SK-N-SH (cell line): ENCODE data around the gene AK2.

Source experiments
- CHD2 ChIP-seq: fragments of 150-350 bp; IDR thresholded peaks from 2 replicates; pipeline ENCODE4 v1.6.1; 2018; ENCODE audit warnings: low read length; ENCODE audit not compliant: partially characterized antibody
- EZH2phosphoT487 ChIP-seq: fragments of 200-600 bp; sonication (generic); IDR thresholded peaks from 2 replicates; pipeline ENCODE4 v1.6.1; 2017; ENCODE audit warnings: low read depth, mixed run types, mild to moderate bottlenecking, antibody characterized with exemption, moderate library complexity, borderline replicate concordance
- FOXJ3 ChIP-seq: sonication (generic); formaldehyde crosslinking; IDR thresholded peaks from 2 replicates; pipeline ENCODE4 v1.5.1; 2020; ENCODE audit warnings: mild to moderate bottlenecking, missing genetic modification reagents
- MXI1 ChIP-seq: IDR thresholded peaks from 2 replicates; pipeline ENCODE4 v1.6.1; 2012; ENCODE audit warnings: mild to moderate bottlenecking, low read depth, low read length, improper control_type of control experiment
- NFIC ChIP-seq: IDR thresholded peaks from 2 replicates; pipeline ENCODE4 v1.4.0; 2012; ENCODE audit warnings: borderline replicate concordance
- NRF1 ChIP-seq: IDR thresholded peaks from 2 replicates; pipeline ENCODE4 v1.6.1; 2012; ENCODE audit warnings: low read depth, mild to moderate bottlenecking, low read length
- POLR2AphosphoS5 ChIP-seq: IDR thresholded peaks from 2 replicates; pipeline ENCODE4 v1.6.1; 2012; ENCODE audit warnings: low read depth, low read length
- RXRA ChIP-seq: IDR thresholded peaks from 2 replicates; pipeline ENCODE4 v1.4.0; 2012; ENCODE audit warnings: low read depth, mild to moderate bottlenecking, borderline replicate concordance
- TF ChIP-seq, protein P1 (sequence below): fragments of 200-600 bp; sonication (generic); IDR thresholded peaks from 2 replicates; pipeline ENCODE4 v1.6.1; 2017; ENCODE audit warnings: antibody characterized with exemption, mild to moderate bottlenecking, moderate library complexity
- TF ChIP-seq, protein P2 (sequence below): IDR thresholded peaks from 2 replicates; pipeline ENCODE4 v1.4.0; 2012; ENCODE audit warnings: low read depth, borderline replicate concordance
- TF ChIP-seq, protein P3 (sequence below): fragments of 150-350 bp; IDR thresholded peaks from 2 replicates; pipeline ENCODE4 v1.6.1; 2016; ENCODE audit warnings: mild to moderate bottlenecking, low read depth, low read length
- TF ChIP-seq, protein P4 (sequence below): fragments of 150-350 bp; IDR thresholded peaks from 2 replicates; pipeline ENCODE4 v1.6.1; 2017; ENCODE audit warnings: antibody characterized with exemption, low read length, low read depth, borderline replicate concordance
- TF ChIP-seq, protein P5 (sequence below): IDR thresholded peaks from 2 replicates; pipeline ENCODE4 v1.6.1; 2012; ENCODE audit warnings: mild to moderate bottlenecking, low read depth, low read length, moderate library complexity
- TF ChIP-seq, protein P6 (sequence below): IDR thresholded peaks from 2 replicates; pipeline ENCODE4 v1.4.0; 2012; ENCODE audit warnings: low read depth, borderline replicate concordance

DNA sequence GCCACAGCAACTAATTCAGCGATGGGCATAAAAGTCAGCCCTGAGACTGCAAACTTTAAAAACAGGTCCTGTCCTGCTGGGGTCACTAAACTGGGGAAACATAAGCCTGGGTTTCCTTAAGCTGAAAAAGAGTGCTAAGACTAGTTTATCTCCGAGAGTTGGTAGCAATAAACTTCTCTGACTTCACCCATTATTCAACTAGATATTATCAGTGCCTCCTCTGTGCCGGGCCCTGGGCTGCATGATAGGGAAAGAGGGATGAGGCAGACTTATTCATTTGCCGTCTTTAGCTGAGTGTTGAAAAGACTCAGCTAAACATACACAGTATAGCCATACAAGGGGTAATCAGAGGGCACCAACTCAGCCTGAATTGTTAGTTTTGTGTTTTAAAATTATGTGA lies 33.0 kb downstream of the AK2 start:
- TF ChIP-seq, protein P1, sequence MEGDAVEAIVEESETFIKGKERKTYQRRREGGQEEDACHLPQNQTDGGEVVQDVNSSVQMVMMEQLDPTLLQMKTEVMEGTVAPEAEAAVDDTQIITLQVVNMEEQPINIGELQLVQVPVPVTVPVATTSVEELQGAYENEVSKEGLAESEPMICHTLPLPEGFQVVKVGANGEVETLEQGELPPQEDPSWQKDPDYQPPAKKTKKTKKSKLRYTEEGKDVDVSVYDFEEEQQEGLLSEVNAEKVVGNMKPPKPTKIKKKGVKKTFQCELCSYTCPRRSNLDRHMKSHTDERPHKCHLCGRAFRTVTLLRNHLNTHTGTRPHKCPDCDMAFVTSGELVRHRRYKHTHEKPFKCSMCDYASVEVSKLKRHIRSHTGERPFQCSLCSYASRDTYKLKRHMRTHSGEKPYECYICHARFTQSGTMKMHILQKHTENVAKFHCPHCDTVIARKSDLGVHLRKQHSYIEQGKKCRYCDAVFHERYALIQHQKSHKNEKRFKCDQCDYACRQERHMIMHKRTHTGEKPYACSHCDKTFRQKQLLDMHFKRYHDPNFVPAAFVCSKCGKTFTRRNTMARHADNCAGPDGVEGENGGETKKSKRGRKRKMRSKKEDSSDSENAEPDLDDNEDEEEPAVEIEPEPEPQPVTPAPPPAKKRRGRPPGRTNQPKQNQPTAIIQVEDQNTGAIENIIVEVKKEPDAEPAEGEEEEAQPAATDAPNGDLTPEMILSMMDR = no peak
- TF ChIP-seq RXRA (no peak), MXI1 (no peak), FOXJ3 (CRISPR knock-in tag) (no peak), EZH2phosphoT487 (no peak), CHD2 (no peak), POLR2AphosphoS5 (no peak), NFIC (no peak), NRF1 (no peak)
- TF ChIP-seq, protein P2, sequence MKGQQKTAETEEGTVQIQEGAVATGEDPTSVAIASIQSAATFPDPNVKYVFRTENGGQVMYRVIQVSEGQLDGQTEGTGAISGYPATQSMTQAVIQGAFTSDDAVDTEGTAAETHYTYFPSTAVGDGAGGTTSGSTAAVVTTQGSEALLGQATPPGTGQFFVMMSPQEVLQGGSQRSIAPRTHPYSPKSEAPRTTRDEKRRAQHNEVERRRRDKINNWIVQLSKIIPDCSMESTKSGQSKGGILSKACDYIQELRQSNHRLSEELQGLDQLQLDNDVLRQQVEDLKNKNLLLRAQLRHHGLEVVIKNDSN = no peak
- TF ChIP-seq, protein P3, sequence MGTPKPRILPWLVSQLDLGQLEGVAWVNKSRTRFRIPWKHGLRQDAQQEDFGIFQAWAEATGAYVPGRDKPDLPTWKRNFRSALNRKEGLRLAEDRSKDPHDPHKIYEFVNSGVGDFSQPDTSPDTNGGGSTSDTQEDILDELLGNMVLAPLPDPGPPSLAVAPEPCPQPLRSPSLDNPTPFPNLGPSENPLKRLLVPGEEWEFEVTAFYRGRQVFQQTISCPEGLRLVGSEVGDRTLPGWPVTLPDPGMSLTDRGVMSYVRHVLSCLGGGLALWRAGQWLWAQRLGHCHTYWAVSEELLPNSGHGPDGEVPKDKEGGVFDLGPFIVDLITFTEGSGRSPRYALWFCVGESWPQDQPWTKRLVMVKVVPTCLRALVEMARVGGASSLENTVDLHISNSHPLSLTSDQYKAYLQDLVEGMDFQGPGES = no peak
- TF ChIP-seq, protein P4, sequence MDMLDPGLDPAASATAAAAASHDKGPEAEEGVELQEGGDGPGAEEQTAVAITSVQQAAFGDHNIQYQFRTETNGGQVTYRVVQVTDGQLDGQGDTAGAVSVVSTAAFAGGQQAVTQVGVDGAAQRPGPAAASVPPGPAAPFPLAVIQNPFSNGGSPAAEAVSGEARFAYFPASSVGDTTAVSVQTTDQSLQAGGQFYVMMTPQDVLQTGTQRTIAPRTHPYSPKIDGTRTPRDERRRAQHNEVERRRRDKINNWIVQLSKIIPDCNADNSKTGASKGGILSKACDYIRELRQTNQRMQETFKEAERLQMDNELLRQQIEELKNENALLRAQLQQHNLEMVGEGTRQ = no peak
- TF ChIP-seq, protein P5, sequence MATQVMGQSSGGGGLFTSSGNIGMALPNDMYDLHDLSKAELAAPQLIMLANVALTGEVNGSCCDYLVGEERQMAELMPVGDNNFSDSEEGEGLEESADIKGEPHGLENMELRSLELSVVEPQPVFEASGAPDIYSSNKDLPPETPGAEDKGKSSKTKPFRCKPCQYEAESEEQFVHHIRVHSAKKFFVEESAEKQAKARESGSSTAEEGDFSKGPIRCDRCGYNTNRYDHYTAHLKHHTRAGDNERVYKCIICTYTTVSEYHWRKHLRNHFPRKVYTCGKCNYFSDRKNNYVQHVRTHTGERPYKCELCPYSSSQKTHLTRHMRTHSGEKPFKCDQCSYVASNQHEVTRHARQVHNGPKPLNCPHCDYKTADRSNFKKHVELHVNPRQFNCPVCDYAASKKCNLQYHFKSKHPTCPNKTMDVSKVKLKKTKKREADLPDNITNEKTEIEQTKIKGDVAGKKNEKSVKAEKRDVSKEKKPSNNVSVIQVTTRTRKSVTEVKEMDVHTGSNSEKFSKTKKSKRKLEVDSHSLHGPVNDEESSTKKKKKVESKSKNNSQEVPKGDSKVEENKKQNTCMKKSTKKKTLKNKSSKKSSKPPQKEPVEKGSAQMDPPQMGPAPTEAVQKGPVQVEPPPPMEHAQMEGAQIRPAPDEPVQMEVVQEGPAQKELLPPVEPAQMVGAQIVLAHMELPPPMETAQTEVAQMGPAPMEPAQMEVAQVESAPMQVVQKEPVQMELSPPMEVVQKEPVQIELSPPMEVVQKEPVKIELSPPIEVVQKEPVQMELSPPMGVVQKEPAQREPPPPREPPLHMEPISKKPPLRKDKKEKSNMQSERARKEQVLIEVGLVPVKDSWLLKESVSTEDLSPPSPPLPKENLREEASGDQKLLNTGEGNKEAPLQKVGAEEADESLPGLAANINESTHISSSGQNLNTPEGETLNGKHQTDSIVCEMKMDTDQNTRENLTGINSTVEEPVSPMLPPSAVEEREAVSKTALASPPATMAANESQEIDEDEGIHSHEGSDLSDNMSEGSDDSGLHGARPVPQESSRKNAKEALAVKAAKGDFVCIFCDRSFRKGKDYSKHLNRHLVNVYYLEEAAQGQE = no peak
- TF ChIP-seq, protein P6, sequence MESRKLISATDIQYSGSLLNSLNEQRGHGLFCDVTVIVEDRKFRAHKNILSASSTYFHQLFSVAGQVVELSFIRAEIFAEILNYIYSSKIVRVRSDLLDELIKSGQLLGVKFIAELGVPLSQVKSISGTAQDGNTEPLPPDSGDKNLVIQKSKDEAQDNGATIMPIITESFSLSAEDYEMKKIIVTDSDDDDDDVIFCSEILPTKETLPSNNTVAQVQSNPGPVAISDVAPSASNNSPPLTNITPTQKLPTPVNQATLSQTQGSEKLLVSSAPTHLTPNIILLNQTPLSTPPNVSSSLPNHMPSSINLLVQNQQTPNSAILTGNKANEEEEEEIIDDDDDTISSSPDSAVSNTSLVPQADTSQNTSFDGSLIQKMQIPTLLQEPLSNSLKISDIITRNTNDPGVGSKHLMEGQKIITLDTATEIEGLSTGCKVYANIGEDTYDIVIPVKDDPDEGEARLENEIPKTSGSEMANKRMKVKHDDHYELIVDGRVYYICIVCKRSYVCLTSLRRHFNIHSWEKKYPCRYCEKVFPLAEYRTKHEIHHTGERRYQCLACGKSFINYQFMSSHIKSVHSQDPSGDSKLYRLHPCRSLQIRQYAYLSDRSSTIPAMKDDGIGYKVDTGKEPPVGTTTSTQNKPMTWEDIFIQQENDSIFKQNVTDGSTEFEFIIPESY = no peak
